Measurements from ENCODE around the gene RAPGEF4. TPM values are rescaled to one million over a fixed set of nuclear protein-coding genes. Genes with fewer than 3 reads are reported as not detected.

Gene RAPGEF4
- total RNA-seq, 2 experiments from 2014 or later = 0.21 TPM; not detected in 1

- DNase-seq (no peak), ATAC-seq (no peak)
- peaks cover 9% of the 10 kb centered on the region for H3K4me1 Mint-ChIP-seq
- peaks cover 47% of the 10 kb centered on the region for H3K27me3 Mint-ChIP-seq
- CTCF ChIA-PET = interaction anchor here (0.9 kb wide), 1 partner anchor 42 kb away, joined by 3 read pairs; no protein-coding TSS in a partner anchor
- no peak overlapping the region for H3K4me3 Mint-ChIP-seq
- no peaks in the 10 kb centered on the region for H3K36me3 Mint-ChIP-seq
- H3K9me3 Mint-ChIP-seq (ENCODE audit: low read depth) = no peaks in the 10 kb centered on the region
- no peak overlapping the region for H3K27ac Mint-ChIP-seq
These were observed 249.7 kb downstream of the RAPGEF4 start for GRCh38 chr2:172985139-172985892.

- H3K4me3 Mint-ChIP-seq = no peak overlapping the region
- H3K4me1 Mint-ChIP-seq = peaks cover 9% of the 10 kb centered on the region
- ATAC-seq (no peak), DNase-seq (no peak)
- CTCF ChIA-PET = interaction anchor here (0.9 kb wide), 1 partner anchor 42 kb away, joined by 3 read pairs; no protein-coding TSS in a partner anchor
- H3K9me3 Mint-ChIP-seq (ENCODE audit: low read depth) = no peaks in the 10 kb centered on the region
- H3K27me3 Mint-ChIP-seq = peaks cover 52% of the 10 kb centered on the region
- H3K27ac Mint-ChIP-seq = no peak overlapping the region
- no peaks in the 10 kb centered on the region for H3K36me3 Mint-ChIP-seq
These were observed 250.4 kb downstream of the RAPGEF4 start for GRCh38 chr2:172986040-172986439.

GRCh38 chr2:172988728-172989127 is 253.1 kb downstream of the RAPGEF4 start:
- CTCF ChIA-PET = interaction anchor here (1.4 kb wide), 1 partner anchor 38 kb away, joined by 4 read pairs; no protein-coding TSS in a partner anchor
- Mint-ChIP-seq H3K36me3 (no peaks in the 10 kb centered on the region), H3K4me1 (peaks cover 9% of the 10 kb centered on the region), H3K4me3 (no peak overlapping the region), H3K27ac (no peak overlapping the region), H3K9me3 (ENCODE audit: low read depth) (no peaks in the 10 kb centered on the region), H3K27me3 (peaks cover 51% of the 10 kb centered on the region)
- no peak for ATAC-seq
- no peak for DNase-seq

GRCh38 chr2:172991031-172991430 is 255.4 kb downstream of the RAPGEF4 start:
- Mint-ChIP-seq H3K36me3 (no peaks in the 10 kb centered on the region), H3K9me3 (ENCODE audit: low read depth) (no peaks in the 10 kb centered on the region), H3K4me3 (no peak overlapping the region), H3K27ac (no peak overlapping the region), H3K27me3 (peaks cover 44% of the 10 kb centered on the region), H3K4me1 (peaks cover 2% of the 10 kb centered on the region)
- no peak for DNase-seq
- CTCF ChIA-PET = no interaction called here
- no peak for ATAC-seq

- peaks cover 52% of the 10 kb centered on the region for H3K27me3 Mint-ChIP-seq
- ATAC-seq (no peak), DNase-seq (no peak)
- CTCF ChIA-PET = no interaction called here
- no peaks in the 10 kb centered on the region for H3K36me3 Mint-ChIP-seq
- H3K9me3 Mint-ChIP-seq (ENCODE audit: low read depth) = no peaks in the 10 kb centered on the region
- no peak overlapping the region for H3K27ac Mint-ChIP-seq
- no peaks in the 10 kb centered on the region for H3K4me1 Mint-ChIP-seq
- H3K4me3 Mint-ChIP-seq = no peak overlapping the region
These were observed 257.5 kb downstream of the RAPGEF4 start for GRCh38 chr2:172993139-172993538.

- ATAC-seq (no peak), DNase-seq (no peak)
- no peak overlapping the region for H3K27ac Mint-ChIP-seq
- no peaks in the 10 kb centered on the region for H3K4me1 Mint-ChIP-seq
- H3K9me3 Mint-ChIP-seq (ENCODE audit: low read depth) = no peaks in the 10 kb centered on the region
- CTCF ChIA-PET = no interaction called here
- H3K36me3 Mint-ChIP-seq = no peaks in the 10 kb centered on the region
- no peak overlapping the region for H3K4me3 Mint-ChIP-seq
- H3K27me3 Mint-ChIP-seq = peaks cover 52% of the 10 kb centered on the region
These were observed 258.5 kb downstream of the RAPGEF4 start for GRCh38 chr2:172993931-172994717.

GRCh38 chr2:172994864-172995263 is 259.2 kb downstream of the RAPGEF4 start:
- peaks cover 49% of the 10 kb centered on the region for H3K27me3 Mint-ChIP-seq
- H3K36me3 Mint-ChIP-seq = no peaks in the 10 kb centered on the region
- CTCF ChIA-PET = interaction anchor here (0.6 kb wide), 1 partner anchor 11 kb away, joined by 3 read pairs; no protein-coding TSS in a partner anchor
- H3K4me1 Mint-ChIP-seq = no peaks in the 10 kb centered on the region
- ATAC-seq (no peak), DNase-seq (no peak)
- H3K4me3 Mint-ChIP-seq = no peak overlapping the region
- H3K27ac Mint-ChIP-seq = no peak overlapping the region
- H3K9me3 Mint-ChIP-seq (ENCODE audit: low read depth) = no peaks in the 10 kb centered on the region

- no peak for DNase-seq
- Mint-ChIP-seq H3K4me1 (no peaks in the 10 kb centered on the region), H3K36me3 (no peaks in the 10 kb centered on the region), H3K9me3 (ENCODE audit: low read depth) (no peaks in the 10 kb centered on the region), H3K27me3 (peaks cover 53% of the 10 kb centered on the region), H3K4me3 (no peak overlapping the region), H3K27ac (no peak overlapping the region)
- CTCF ChIA-PET = interaction anchor here (0.6 kb wide), 1 partner anchor 11 kb away, joined by 3 read pairs; no protein-coding TSS in a partner anchor
- no peak for ATAC-seq
These were observed 259.9 kb downstream of the RAPGEF4 start for GRCh38 chr2:172995323-172996244.

- Mint-ChIP-seq H3K4me3 (no peak overlapping the region), H3K27me3 (peaks cover 53% of the 10 kb centered on the region), H3K9me3 (ENCODE audit: low read depth) (no peaks in the 10 kb centered on the region), H3K4me1 (no peaks in the 10 kb centered on the region), H3K27ac (no peak overlapping the region), H3K36me3 (no peaks in the 10 kb centered on the region)
- ATAC-seq (no peak), DNase-seq (no peak)
- CTCF ChIA-PET = no interaction called here
These were observed 260.8 kb downstream of the RAPGEF4 start for GRCh38 chr2:172996387-172996961.

GRCh38 chr2:172997031-172997430 is 261.4 kb downstream of the RAPGEF4 start:
- DNase-seq (no peak), ATAC-seq (no peak)
- Mint-ChIP-seq H3K36me3 (no peaks in the 10 kb centered on the region), H3K4me1 (no peaks in the 10 kb centered on the region), H3K4me3 (no peak overlapping the region), H3K27me3 (peaks cover 55% of the 10 kb centered on the region), H3K27ac (no peak overlapping the region), H3K9me3 (ENCODE audit: low read depth) (no peaks in the 10 kb centered on the region)
- CTCF ChIA-PET = no interaction called here

- H3K27ac Mint-ChIP-seq = no peak overlapping the region
- no peak for ATAC-seq
- H3K27me3 Mint-ChIP-seq = peaks cover 51% of the 10 kb centered on the region
- H3K4me1 Mint-ChIP-seq = no peaks in the 10 kb centered on the region
- H3K4me3 Mint-ChIP-seq = no peak overlapping the region
- H3K36me3 Mint-ChIP-seq = no peaks in the 10 kb centered on the region
- DNase-seq = no peak
- H3K9me3 Mint-ChIP-seq (ENCODE audit: low read depth) = no peaks in the 10 kb centered on the region
- CTCF ChIA-PET = interaction anchor here (1.0 kb wide), 1 partner anchor 29 kb away, joined by 3 read pairs; no protein-coding TSS in a partner anchor
These were observed 263.1 kb downstream of the RAPGEF4 start for GRCh38 chr2:172998547-172999272.

GRCh38 chr2:172999641-173000386 is 264.2 kb downstream of the RAPGEF4 start:
- CTCF ChIA-PET = interaction anchor here (1.0 kb wide), 1 partner anchor 28 kb away, joined by 3 read pairs; no protein-coding TSS in a partner anchor
- Mint-ChIP-seq H3K4me1 (no peaks in the 10 kb centered on the region), H3K27me3 (peaks cover 51% of the 10 kb centered on the region), H3K36me3 (no peaks in the 10 kb centered on the region), H3K9me3 (ENCODE audit: low read depth) (no peaks in the 10 kb centered on the region), H3K27ac (no peak overlapping the region), H3K4me3 (no peak overlapping the region)
- ATAC-seq (no peak), DNase-seq (no peak)
